Liver (tissue), 9 donors: ENCODE data around the gene AGL. TPM values are rescaled to one million over a fixed set of nuclear protein-coding genes. Genes with fewer than 3 reads are reported as not detected.

Experiments used
- DNase-seq: peaks from one replicate; pipeline ENCODE4 v3.0.0-alpha.2; 2017; ENCODE audit warnings: low spot score
- H3K27ac ChIP-seq, 2 donors: one replicate each; pipeline ENCODE4 v1.7.0; 2013; ENCODE audit warnings: inconsistent platforms in 2 of 2, low read length in 2 of 2, control low read depth in 1 of 2, low read depth in 1 of 2, mild to moderate bottlenecking in 1 of 2
- H3K27me3 ChIP-seq, 4 donors: one replicate each; pipeline versions ENCODE4 v1.6.1 to v1.7.0; 2013; ENCODE audit warnings: low read length in 3 of 4, inconsistent platforms in 1 of 4, mild to moderate bottlenecking in 1 of 4, moderate library complexity in 1 of 4; ENCODE audit not compliant: control insufficient read depth in 4 of 4, insufficient read depth in 4 of 4
- H3K36me3 ChIP-seq, 4 donors: one replicate each; pipeline versions ENCODE4 v1.6.1 to v1.7.0; 2013; ENCODE audit warnings: low read length in 3 of 4, mild to moderate bottlenecking in 3 of 4, low read depth in 1 of 4, moderate library complexity in 1 of 4; ENCODE audit not compliant: control insufficient read depth in 4 of 4, insufficient read depth in 3 of 4
- H3K4me1 ChIP-seq, 4 donors: one replicate each; pipeline versions ENCODE4 v1.6.1 to v1.7.0; 2013; ENCODE audit warnings: low read length in 3 of 4, mild to moderate bottlenecking in 3 of 4, moderate library complexity in 1 of 4; ENCODE audit not compliant: control insufficient read depth in 4 of 4, insufficient read depth in 4 of 4
- H3K4me3 ChIP-seq, 3 donors: one replicate each; pipeline versions ENCODE4 v1.6.1 to v1.7.0; 2013; ENCODE audit warnings: low read length in 3 of 3, control low read depth in 1 of 3, low read depth in 1 of 3, mild to moderate bottlenecking in 1 of 3
- H3K9ac ChIP-seq, 2 donors: one replicate each; pipeline ENCODE4 v1.7.0; 2013; ENCODE audit warnings: low read length in 2 of 2, mild to moderate bottlenecking in 2 of 2, moderate library complexity in 2 of 2, control low read depth in 1 of 2, low read depth in 1 of 2
- H3K9me3 ChIP-seq, 4 donors: one replicate each; pipeline versions ENCODE4 v1.6.1 to v1.7.0; 2013; ENCODE audit warnings: low read length in 3 of 4; ENCODE audit not compliant: control insufficient read depth in 4 of 4
- EGR1 ChIP-seq, 2 donors: IDR thresholded peaks; 2 replicates each; pipeline ENCODE4 v1.6.1; 2016 to 2018; ENCODE audit warnings: antibody characterized with exemption in 2 of 2, low read depth in 2 of 2
- FOXA1 ChIP-seq: IDR thresholded peaks from 2 replicates; pipeline ENCODE4 v1.6.1; 2016; ENCODE audit warnings: antibody characterized with exemption
- FOXA2 ChIP-seq: IDR thresholded peaks from 2 replicates; pipeline ENCODE4 v1.6.1; 2016; ENCODE audit warnings: antibody characterized with exemption
- GABPA ChIP-seq, 2 donors: IDR thresholded peaks in 1 of 2; conservative IDR thresholded peaks in 1 of 2; 2 replicates each; pipeline ENCODE4 v1.6.1; 2016; ENCODE audit warnings: antibody characterized with exemption in 2 of 2, mild to moderate bottlenecking in 1 of 2, moderate library complexity in 1 of 2
- HNF4A ChIP-seq, 2 donors: conservative IDR thresholded peaks; 2 replicates each; pipeline ENCODE4 v1.6.1; 2016; ENCODE audit warnings: antibody characterized with exemption in 2 of 2, mild to moderate bottlenecking in 2 of 2
- HNF4G ChIP-seq: IDR thresholded peaks from 2 replicates; pipeline ENCODE4 v1.6.1; 2016; ENCODE audit warnings: antibody characterized with exemption
- JUND ChIP-seq, 2 donors: IDR thresholded peaks; 2 replicates each; pipeline ENCODE4 v1.6.1; 2016; ENCODE audit warnings: antibody characterized with exemption in 2 of 2
- NR2F2 ChIP-seq: IDR thresholded peaks from 2 replicates; pipeline ENCODE4 v1.6.1; 2016; ENCODE audit warnings: antibody characterized with exemption
- RAD21 ChIP-seq, 2 donors: IDR thresholded peaks; 2 replicates each; pipeline ENCODE4 v1.6.1; 2016; ENCODE audit warnings: antibody characterized with exemption in 2 of 2, mild to moderate bottlenecking in 2 of 2
- RXRA ChIP-seq, 2 donors: IDR thresholded peaks; 2 replicates each; pipeline ENCODE4 v1.6.1; 2017 to 2018; ENCODE audit warnings: antibody characterized with exemption in 2 of 2, mild to moderate bottlenecking in 1 of 2
- SP1 ChIP-seq: IDR thresholded peaks from 2 replicates; pipeline ENCODE4 v1.6.1; 2018; ENCODE audit warnings: antibody characterized with exemption, mild to moderate bottlenecking
- TAF1 ChIP-seq: conservative IDR thresholded peaks from 2 replicates; pipeline ENCODE4 v1.6.1; 2016; ENCODE audit warnings: antibody characterized with exemption, mild to moderate bottlenecking
- YY1 ChIP-seq: IDR thresholded peaks from 2 replicates; pipeline ENCODE4 v1.6.1; 2016; ENCODE audit warnings: antibody characterized with exemption, mild to moderate bottlenecking
- WGBS: extraction: QIAGEN DNeasy Blood & Tissue Kit; methylation state at CpG from one replicate; pipeline ENCODE4 v1.1.7; 2013; 5-methylcytosine and 5-hydroxymethylcytosine counted together
- polyA plus RNA-seq, 2 donors: library from polyadenylated mRNA; stranded (reverse) in 1 of 2; unstranded in 1 of 2; fragments of 200-250 nt in 1 of 2; fragments of >200 nt in 1 of 2; fragmentation: Nextera tagmentation in 1 of 2; extraction: Ambion mirVana in 1 of 2; gene quantifications; one replicate each; pipeline versions ENCODE4 v1.2.1 to v1.2.3, GENCODE V29; 2013 to 2015
- total RNA-seq, 2 donors: library from RNA; depleted of rRNA; stranded (reverse); fragments of >200 nt; gene quantifications; one replicate each; pipeline ENCODE4 v1.2.3, GENCODE V29; 2014
- TF ChIP-seq, protein P1 (sequence below): IDR thresholded peaks from 2 replicates; pipeline ENCODE4 v1.6.1; 2016; ENCODE audit warnings: antibody characterized with exemption
- TF ChIP-seq, protein P2 (sequence below): fragments of 150-350 bp; IDR thresholded peaks from 2 replicates; pipeline ENCODE4 v1.5.1; 2017; ENCODE audit warnings: improper control_type of control experiment, low read depth, low read length; ENCODE audit not compliant: missing input control
- TF ChIP-seq, protein P3 (sequence below): IDR thresholded peaks from 2 replicates; pipeline ENCODE4 v1.6.1; 2016; ENCODE audit warnings: antibody characterized with exemption
- TF ChIP-seq, protein P4 (sequence below): IDR thresholded peaks from 2 replicates; pipeline ENCODE4 v1.6.1; 2016; ENCODE audit warnings: antibody characterized with exemption, mild to moderate bottlenecking
- TF ChIP-seq, protein P5 (sequence below): IDR thresholded peaks from 2 replicates; pipeline ENCODE4 v1.6.1; 2016; ENCODE audit warnings: antibody characterized with exemption
- donor health status: healthy.
- donor health status: healthy.
- donor health status: healthy.
- donor health status: healthy.
- donor health status: healthy.

AGL gene
- total and polyA plus RNA-seq, 4 donors, result 10.1 to 78.5 (median 19.9) TPM

DNA sequence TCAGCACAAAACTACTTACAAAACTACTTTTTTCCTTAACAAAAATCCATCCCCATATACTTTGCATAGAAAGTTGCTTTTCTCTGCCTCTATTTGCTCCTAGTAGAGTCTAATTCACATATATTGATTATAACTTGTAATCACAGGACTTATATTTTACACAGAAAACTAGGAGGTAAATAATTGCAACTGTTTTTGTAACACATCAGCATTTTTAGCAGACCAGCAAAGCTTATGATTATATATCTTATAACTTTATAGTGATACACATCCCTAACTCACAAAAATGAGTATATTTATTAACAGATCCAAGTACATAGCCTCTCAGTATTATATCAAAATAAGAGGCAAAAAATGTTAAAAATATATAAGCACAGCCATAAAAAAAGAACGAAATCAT is 102.4 kb downstream of the AGL start:
- peaks cover 0 to 3% (median 0%) of the 10 kb centered on the region in 4 donors for H3K4me1 ChIP-seq
- no peaks in the 10 kb centered on the region for H3K36me3 ChIP-seq
- TF ChIP-seq, protein P1, sequence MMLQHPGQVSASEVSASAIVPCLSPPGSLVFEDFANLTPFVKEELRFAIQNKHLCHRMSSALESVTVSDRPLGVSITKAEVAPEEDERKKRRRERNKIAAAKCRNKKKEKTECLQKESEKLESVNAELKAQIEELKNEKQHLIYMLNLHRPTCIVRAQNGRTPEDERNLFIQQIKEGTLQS, result no peak
- TF ChIP-seq, protein P2, sequence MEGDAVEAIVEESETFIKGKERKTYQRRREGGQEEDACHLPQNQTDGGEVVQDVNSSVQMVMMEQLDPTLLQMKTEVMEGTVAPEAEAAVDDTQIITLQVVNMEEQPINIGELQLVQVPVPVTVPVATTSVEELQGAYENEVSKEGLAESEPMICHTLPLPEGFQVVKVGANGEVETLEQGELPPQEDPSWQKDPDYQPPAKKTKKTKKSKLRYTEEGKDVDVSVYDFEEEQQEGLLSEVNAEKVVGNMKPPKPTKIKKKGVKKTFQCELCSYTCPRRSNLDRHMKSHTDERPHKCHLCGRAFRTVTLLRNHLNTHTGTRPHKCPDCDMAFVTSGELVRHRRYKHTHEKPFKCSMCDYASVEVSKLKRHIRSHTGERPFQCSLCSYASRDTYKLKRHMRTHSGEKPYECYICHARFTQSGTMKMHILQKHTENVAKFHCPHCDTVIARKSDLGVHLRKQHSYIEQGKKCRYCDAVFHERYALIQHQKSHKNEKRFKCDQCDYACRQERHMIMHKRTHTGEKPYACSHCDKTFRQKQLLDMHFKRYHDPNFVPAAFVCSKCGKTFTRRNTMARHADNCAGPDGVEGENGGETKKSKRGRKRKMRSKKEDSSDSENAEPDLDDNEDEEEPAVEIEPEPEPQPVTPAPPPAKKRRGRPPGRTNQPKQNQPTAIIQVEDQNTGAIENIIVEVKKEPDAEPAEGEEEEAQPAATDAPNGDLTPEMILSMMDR, result no peak
- TF ChIP-seq, protein P3, sequence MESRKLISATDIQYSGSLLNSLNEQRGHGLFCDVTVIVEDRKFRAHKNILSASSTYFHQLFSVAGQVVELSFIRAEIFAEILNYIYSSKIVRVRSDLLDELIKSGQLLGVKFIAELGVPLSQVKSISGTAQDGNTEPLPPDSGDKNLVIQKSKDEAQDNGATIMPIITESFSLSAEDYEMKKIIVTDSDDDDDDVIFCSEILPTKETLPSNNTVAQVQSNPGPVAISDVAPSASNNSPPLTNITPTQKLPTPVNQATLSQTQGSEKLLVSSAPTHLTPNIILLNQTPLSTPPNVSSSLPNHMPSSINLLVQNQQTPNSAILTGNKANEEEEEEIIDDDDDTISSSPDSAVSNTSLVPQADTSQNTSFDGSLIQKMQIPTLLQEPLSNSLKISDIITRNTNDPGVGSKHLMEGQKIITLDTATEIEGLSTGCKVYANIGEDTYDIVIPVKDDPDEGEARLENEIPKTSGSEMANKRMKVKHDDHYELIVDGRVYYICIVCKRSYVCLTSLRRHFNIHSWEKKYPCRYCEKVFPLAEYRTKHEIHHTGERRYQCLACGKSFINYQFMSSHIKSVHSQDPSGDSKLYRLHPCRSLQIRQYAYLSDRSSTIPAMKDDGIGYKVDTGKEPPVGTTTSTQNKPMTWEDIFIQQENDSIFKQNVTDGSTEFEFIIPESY, result no peak
- TF ChIP-seq RAD21 (IDR thresholded peaks at IDR 0.05) (no peak), HNF4G (no peak), RXRA (IDR thresholded peaks at IDR 0.05) (no peak), YY1 (no peak), SP1 (no peak), FOXA1 (no peak), GABPA (IDR thresholded peaks at IDR 0.05 in 1 of 2, conservative IDR thresholded peaks at IDR 0.05 in 1 of 2) (no peak), TAF1 (no peak), JUND (IDR thresholded peaks at IDR 0.05) (no peak), NR2F2 (no peak), HNF4A (conservative IDR thresholded peaks at IDR 0.05) (no peak), EGR1 (IDR thresholded peaks at IDR 0.05; ENCODE audit: low read depth in 2 of 2) (no peak), FOXA2 (no peak)
- TF ChIP-seq, protein P4, sequence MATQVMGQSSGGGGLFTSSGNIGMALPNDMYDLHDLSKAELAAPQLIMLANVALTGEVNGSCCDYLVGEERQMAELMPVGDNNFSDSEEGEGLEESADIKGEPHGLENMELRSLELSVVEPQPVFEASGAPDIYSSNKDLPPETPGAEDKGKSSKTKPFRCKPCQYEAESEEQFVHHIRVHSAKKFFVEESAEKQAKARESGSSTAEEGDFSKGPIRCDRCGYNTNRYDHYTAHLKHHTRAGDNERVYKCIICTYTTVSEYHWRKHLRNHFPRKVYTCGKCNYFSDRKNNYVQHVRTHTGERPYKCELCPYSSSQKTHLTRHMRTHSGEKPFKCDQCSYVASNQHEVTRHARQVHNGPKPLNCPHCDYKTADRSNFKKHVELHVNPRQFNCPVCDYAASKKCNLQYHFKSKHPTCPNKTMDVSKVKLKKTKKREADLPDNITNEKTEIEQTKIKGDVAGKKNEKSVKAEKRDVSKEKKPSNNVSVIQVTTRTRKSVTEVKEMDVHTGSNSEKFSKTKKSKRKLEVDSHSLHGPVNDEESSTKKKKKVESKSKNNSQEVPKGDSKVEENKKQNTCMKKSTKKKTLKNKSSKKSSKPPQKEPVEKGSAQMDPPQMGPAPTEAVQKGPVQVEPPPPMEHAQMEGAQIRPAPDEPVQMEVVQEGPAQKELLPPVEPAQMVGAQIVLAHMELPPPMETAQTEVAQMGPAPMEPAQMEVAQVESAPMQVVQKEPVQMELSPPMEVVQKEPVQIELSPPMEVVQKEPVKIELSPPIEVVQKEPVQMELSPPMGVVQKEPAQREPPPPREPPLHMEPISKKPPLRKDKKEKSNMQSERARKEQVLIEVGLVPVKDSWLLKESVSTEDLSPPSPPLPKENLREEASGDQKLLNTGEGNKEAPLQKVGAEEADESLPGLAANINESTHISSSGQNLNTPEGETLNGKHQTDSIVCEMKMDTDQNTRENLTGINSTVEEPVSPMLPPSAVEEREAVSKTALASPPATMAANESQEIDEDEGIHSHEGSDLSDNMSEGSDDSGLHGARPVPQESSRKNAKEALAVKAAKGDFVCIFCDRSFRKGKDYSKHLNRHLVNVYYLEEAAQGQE, result no peak
- TF ChIP-seq, protein P5, sequence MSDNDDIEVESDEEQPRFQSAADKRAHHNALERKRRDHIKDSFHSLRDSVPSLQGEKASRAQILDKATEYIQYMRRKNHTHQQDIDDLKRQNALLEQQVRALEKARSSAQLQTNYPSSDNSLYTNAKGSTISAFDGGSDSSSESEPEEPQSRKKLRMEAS, result no peak
- H3K27ac ChIP-seq, result no peak overlapping the region
- WGBS, result 87% methylated on average over 1 of the region's 1 CpG
- no peak for DNase-seq
- H3K27me3 ChIP-seq, result no peaks in the 10 kb centered on the region
- H3K9me3 ChIP-seq, result no peaks in the 10 kb centered on the region
- H3K9ac ChIP-seq, result no peak overlapping the region
- no peak overlapping the region for H3K4me3 ChIP-seq
